OCI-LY1 (cell line): ENCODE results near the gene SPACA6.

Experiments
- EZH2 ChIP-seq: fragments of 200-600 bp; sonication (generic), shearing (Covaris generic); IDR thresholded peaks from 2 replicates; pipeline ENCODE4 v1.8.0; 2017; ENCODE audit warnings: borderline replicate concordance, mixed run types, mild to moderate bottlenecking, antibody characterized with exemption, low read length, moderate library complexity, mixed read lengths
- TF ChIP-seq, protein P1 (sequence below): fragments of 200-600 bp; sonication (generic), shearing (Covaris generic); IDR thresholded peaks from 2 replicates; pipeline ENCODE4 v1.5.1; 2017; ENCODE audit warnings: mild to moderate bottlenecking, antibody characterized with exemption, low read length, moderate library complexity, mixed read lengths

GRCh38 chr19:51740356-51740755, 47.2 kb downstream of the SPACA6 start:
- TF ChIP-seq, protein P1, sequence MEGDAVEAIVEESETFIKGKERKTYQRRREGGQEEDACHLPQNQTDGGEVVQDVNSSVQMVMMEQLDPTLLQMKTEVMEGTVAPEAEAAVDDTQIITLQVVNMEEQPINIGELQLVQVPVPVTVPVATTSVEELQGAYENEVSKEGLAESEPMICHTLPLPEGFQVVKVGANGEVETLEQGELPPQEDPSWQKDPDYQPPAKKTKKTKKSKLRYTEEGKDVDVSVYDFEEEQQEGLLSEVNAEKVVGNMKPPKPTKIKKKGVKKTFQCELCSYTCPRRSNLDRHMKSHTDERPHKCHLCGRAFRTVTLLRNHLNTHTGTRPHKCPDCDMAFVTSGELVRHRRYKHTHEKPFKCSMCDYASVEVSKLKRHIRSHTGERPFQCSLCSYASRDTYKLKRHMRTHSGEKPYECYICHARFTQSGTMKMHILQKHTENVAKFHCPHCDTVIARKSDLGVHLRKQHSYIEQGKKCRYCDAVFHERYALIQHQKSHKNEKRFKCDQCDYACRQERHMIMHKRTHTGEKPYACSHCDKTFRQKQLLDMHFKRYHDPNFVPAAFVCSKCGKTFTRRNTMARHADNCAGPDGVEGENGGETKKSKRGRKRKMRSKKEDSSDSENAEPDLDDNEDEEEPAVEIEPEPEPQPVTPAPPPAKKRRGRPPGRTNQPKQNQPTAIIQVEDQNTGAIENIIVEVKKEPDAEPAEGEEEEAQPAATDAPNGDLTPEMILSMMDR: no peak
- no peak for TF ChIP-seq EZH2
